ENCODE results near the gene DNAH10.

GRCh38 chr12:123879691-123880090 lies 117.6 kb downstream of the DNAH10 start:
- TF ChIP-seq CTCF (IDR thresholded peaks at IDR 0.05) (no peak), POLR2A (IDR thresholded peaks at IDR 0.05) (no peak)

Data from adrenal gland (tissue), 5 donors.